GM19468 (cell line): ENCODE measurements around the gene PTPN14.
A peak's percentile ranks its signal among the peaks of the same experiment; 100 is the strongest.

ENCODE experiments used
- ATAC-seq: cut with Tn5 transposase; IDR thresholded peaks from one replicate; pipeline ENCODE4 v1.9.1; 2021; ENCODE audit warnings: mild to moderate bottlenecking, moderate library complexity, moderate number of reproducible peaks; ENCODE audit not compliant: unreplicated experiment; ENCODE audit errors: extremely low read depth

The PTPN14 gene

DNA sequence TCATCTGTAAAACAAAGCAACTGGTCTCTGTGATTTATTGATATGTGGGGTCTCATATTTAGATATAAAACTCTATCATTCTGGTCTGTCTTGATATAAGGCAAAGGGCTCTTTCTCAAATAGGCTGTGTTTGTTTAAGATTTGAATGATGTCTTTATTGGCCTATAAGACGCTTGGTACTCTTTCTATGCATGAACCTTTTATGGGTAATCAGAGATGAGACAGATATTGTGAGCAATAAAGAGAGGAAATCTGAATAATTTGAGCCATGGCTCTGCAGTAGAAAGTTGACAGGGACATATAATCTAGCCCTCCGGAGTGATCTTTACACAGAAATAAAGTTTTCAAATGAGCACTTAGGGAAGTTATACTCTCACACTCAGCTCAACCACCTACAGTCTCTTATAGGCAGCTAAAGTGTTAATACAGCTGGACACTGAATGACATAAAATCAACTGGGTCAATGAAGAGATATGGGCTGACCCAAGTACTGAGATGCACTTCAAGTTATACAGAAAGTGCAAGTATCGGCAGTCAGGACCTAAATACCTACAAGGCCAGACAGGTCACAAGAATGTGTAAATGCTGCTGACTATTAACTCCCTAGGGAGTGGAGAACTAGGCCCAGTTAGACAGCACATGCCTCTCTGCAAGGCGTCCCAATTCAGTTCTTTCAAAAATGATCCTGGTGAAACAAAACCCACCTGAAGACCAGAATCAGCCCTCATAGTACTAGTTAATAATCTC, 111.0 kb downstream of the PTPN14 start:
- no peak for ATAC-seq

- ATAC-seq: peak; percentile 61
Measured at GRCh38 chr1:214439352-214440119, 111.9 kb downstream of the PTPN14 start.

DNA sequence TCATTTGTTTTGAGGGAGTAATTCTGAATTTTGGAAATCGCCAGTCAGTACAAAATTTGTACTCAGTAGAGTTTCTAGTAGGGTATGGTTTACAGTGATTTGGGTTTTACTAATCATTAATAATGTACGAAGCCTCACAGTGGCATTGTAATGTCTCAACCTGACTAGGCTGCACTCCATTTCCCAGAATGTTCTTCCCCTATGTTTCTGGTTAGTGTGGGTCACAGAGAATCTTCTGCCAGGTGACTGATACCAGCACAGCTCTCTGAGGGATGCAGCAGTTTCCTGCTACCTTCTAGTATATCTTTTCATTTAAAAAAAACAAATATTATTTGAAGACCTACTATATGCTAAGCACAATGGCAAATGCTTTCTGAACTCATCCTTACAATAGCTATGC, 112.9 kb downstream of the PTPN14 start:
- ATAC-seq: no peak

GRCh38 chr1:214438075-214438474, 113.3 kb downstream of the PTPN14 start:
- ATAC-seq: no peak

GRCh38 chr1:214435867-214436266, 115.5 kb downstream of the PTPN14 start:
- no peak for ATAC-seq

DNA sequence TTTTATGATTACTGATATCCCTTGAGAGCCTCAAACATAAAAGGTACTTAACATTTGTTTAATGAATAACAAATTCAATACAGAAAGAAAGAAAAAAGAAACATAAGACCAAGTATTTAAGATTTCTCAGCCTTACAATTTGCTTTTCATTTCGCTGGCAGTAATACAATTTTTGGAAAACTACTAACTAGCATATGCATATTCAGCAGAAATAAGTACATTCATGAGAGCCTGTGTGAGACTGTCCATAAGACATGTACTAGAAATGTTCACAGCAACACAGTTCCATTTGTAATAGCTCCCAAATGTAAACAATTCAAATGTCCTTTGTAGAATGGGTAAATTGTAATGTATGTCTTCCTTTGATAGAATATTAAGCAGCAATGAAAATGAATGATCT, 119.2 kb downstream of the PTPN14 start:
- ATAC-seq: no peak

- ATAC-seq: no peak
Measured at GRCh38 chr1:214429951-214430770, 121.2 kb downstream of the PTPN14 start.

DNA sequence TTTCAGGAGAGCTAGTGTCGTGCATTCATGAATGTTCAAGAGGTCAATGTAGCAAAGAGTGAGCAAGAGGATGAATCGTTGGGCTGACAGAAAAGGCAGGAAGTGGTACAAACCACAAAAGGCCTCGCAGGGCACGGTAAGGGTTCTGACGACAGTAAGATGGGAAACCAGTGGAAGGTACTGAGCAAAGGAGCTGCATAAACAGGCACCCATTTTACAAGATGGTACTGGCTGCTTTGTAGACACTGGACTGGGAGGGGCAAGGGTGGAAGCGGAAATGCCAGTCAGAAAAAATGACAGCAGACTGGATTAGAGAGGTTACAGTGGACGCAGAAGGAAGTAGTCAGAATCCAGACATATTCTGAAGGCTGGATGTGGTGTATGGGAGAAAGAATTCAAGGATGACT, 123.5 kb downstream of the PTPN14 start:
- ATAC-seq: peak; percentile 94

- no peak for ATAC-seq
Measured at GRCh38 chr1:214426426-214426812, 125.0 kb downstream of the PTPN14 start.

DNA sequence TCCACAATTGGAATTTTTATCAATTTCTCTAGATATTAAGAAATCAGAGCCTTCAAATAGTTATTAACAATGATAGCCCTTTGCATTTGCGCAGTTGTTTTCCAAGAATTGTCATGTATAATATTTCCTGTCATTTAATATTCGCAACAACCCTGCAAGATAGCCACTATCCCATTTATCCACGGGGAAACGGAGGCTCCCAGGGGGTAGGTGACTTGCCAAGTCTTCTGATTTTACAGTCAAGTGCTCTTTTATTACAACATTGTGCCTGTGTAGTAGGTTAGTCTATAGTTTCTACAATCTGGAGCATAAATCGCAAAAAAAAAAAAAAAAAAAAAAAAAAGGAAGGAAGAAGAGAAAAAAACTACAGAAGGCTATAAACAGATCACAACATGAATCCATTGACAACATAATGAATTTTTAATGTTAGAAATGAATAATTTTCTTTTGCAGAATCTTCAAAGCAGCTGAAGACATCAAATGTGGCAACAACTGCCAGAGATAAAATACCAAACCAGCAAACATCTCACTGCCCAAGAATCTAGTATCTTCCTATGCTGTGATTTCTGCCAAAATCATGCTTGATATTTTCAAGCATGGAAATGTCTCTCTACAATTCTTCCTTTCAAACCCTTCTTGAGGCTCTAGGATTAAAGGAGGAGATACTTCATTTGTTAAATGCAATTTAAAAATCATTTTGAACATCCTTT, 125.5 kb downstream of the PTPN14 start:
- no peak for ATAC-seq

GRCh38 chr1:214425101-214425500, 126.3 kb downstream of the PTPN14 start:
- ATAC-seq: no peak

DNA sequence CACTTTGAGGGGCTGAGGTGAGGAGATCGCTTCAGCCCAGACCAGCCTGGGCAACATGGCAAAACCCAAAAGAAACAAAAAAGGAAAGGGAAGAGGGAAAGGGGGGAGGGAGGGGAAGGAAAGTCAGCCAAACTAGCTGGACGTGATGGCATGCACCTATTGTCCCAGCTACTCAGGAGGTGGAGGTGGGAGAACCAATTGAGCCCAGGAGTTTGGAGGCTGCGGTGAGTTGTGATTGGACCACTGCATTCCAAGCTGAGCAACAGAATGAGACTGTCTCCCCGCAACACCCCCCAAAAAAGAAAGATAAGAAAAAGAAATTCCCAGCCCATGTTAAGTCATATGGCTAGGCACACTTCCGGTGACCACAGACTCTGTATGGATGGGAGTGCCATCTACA, 128.4 kb downstream of the PTPN14 start:
- no peak for ATAC-seq

DNA sequence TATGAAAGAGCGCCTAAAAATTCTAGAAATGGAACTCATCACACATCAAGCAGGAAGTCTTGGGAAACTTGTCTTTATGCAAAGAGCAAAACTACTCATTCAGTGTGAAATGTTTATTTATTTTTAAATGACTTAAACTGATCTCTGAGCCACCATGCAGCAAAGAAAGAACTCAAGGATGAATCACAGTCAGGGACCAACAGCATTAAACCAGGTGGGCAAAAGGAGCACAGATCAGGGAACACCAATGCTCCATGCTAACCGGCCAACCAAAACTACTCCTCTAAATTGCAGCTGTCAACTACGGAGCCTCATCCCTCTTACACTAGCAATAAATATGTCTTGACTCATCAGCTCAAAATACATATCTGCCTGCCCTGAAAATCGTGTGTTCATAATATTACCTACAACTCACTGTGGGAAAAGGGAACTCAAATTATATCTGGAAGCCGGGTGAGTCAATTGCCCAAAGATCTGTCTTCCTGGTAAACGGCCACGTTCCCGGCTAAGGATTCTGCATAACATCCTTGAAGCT, 129.2 kb downstream of the PTPN14 start:
- no peak for ATAC-seq

DNA sequence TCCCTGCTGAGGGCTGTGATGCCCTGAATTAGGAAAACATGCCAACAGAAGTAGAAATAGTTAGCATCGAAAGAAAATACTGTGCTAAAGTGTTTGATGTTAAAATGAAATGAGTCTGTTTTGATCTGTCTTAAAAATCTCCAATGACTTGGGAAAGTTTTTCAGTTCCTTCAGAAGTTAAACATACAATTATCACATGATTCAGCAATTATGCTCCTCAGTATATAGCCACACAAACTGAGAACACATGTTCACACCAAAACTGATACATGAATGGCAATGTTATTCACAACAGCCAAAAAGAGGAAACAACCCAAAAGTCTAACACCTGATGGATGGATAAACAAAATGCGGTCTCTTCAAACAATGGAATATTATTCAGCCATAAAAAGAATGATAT, 130.6 kb downstream of the PTPN14 start:
- ATAC-seq: no peak

- ATAC-seq: no peak
Measured at GRCh38 chr1:214420341-214420740, 131.1 kb downstream of the PTPN14 start.

- no peak for ATAC-seq
Measured at GRCh38 chr1:214419650-214420049, 131.8 kb downstream of the PTPN14 start.

- ATAC-seq: no peak
Measured at GRCh38 chr1:214418391-214418790, 133.0 kb downstream of the PTPN14 start.

DNA sequence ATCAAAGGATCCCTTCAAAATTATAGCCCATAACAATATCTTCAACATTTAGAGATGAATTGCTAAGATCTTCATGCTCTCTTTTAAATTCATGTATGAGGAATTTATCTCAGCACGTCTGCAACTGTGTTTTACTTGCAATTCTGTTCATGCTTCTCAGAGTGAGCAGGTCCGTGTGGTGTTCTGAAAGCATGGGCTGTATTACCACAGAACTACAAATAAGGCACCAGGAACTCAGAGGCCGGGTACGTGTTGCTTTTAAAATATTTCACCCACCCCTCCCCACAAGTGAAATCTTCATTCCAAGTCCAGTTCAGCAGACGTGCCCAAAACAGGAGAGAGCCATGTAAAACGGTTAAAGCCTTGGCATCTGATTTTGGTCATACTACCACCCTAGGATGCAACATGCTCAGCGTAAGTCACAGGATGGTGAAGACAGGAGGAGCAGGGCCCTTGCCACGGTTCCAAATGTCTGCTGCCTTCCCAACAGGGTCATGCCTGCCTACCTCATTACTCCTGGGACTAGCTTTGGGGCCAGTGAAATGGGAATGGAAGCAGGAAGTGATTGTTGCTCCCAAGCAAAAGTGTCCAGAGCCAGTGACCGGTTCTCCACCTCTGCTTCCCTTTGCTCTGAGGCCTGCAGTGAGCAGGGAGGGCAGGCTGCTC, 133.7 kb downstream of the PTPN14 start:
- ATAC-seq: no peak

- ATAC-seq: no peak
Measured at GRCh38 chr1:214416858-214417257, 134.5 kb downstream of the PTPN14 start.
